Stimulated activated naive CD8-positive, alpha-beta T cell treated with anti-CD3 and anti-CD28 coated beads, Interleukin-15, amount 100 ng/mL, for 72 hours (primary cell): Measurements from ENCODE around the gene GAK.

Experiments
- ATAC-seq: fragments of 150-1000 bp; cut with Tn5 transposase; 2 replicates; pipeline ENCODE4 v1.10.0; 2021; ENCODE audit warnings: mild to moderate bottlenecking, moderate library complexity
- DNase-seq, 2 donors: peaks; one replicate each; pipeline ENCODE4 v3.0.0; 2021 to 2022
- H3K27ac Mint-ChIP-seq, 2 donors: one replicate each; pipeline ENCODE4 v1.8.0; 2022; ENCODE audit warnings: mild to moderate bottlenecking in 2 of 2, mixed read lengths in 2 of 2, moderate library complexity in 2 of 2
- H3K27me3 Mint-ChIP-seq: one replicate; pipeline ENCODE4 v1.8.0; 2022; ENCODE audit warnings: mixed read lengths
- H3K4me1 Mint-ChIP-seq: one replicate; pipeline ENCODE4 v1.8.0; 2022; ENCODE audit warnings: mild to moderate bottlenecking, mixed read lengths
- H3K4me3 Mint-ChIP-seq, 2 donors: one replicate each; pipeline ENCODE4 v1.8.0; 2022; ENCODE audit warnings: mild to moderate bottlenecking in 2 of 2, mixed read lengths in 2 of 2, moderate library complexity in 1 of 2
- H3K9me3 Mint-ChIP-seq, 2 donors: one replicate each; pipeline ENCODE4 v1.8.0; 2022; ENCODE audit warnings: mixed read lengths in 2 of 2

The GAK gene

GRCh38 chr4:958696-959337 lies 26.7 kb upstream of the GAK start:
- DNase-seq (no peak), ATAC-seq (no peak)
- Mint-ChIP-seq H3K27ac (peak overlapping the region in 1 of 2 donors; percentile 27), H3K9me3 (no peaks in the 10 kb centered on the region), H3K27me3 (no peaks in the 10 kb centered on the region), H3K4me3 (no peak overlapping the region), H3K4me1 (no peaks in the 10 kb centered on the region)

- H3K27me3 Mint-ChIP-seq: no peaks in the 10 kb centered on the region
- DNase-seq: no peak
- no peaks in the 10 kb centered on the region for H3K9me3 Mint-ChIP-seq
Observed at GRCh38 chr4:958314-958665, 26.2 kb upstream of the GAK start.

GRCh38 chr4:957581-958313 lies 25.6 kb upstream of the GAK start:
- Mint-ChIP-seq H3K27ac (no peak overlapping the region), H3K9me3 (no peaks in the 10 kb centered on the region), H3K4me1 (no peaks in the 10 kb centered on the region), H3K4me3 (no peak overlapping the region), H3K27me3 (no peaks in the 10 kb centered on the region)
- DNase-seq (no peak), ATAC-seq (no peak)

More at GRCh38 chr4:958314-958665, 26.2 kb upstream of the GAK start:
- ATAC-seq: no peak
- no peaks in the 10 kb centered on the region for H3K4me1 Mint-ChIP-seq
- peak overlapping the region in 1 of 2 donors; percentile 27 for H3K27ac Mint-ChIP-seq
- no peak overlapping the region for H3K4me3 Mint-ChIP-seq

- DNase-seq (no peak), ATAC-seq (no peak)
- no peak overlapping the region for H3K4me3 Mint-ChIP-seq
- H3K4me1 Mint-ChIP-seq: no peaks in the 10 kb centered on the region
- no peak overlapping the region for H3K27ac Mint-ChIP-seq
- no peaks in the 10 kb centered on the region for H3K9me3 Mint-ChIP-seq
- no peaks in the 10 kb centered on the region for H3K27me3 Mint-ChIP-seq
Observed at GRCh38 chr4:957231-957580, 25.1 kb upstream of the GAK start.

GRCh38 chr4:956531-957230 lies 24.6 kb upstream of the GAK start:
- Mint-ChIP-seq H3K27me3 (no peaks in the 10 kb centered on the region), H3K4me1 (no peaks in the 10 kb centered on the region), H3K4me3 (no peak overlapping the region), H3K9me3 (no peaks in the 10 kb centered on the region), H3K27ac (peak overlapping the region in 1 of 2 donors; percentile 12)
- DNase-seq (no peak), ATAC-seq (no peak)

- Mint-ChIP-seq H3K9me3 (no peaks in the 10 kb centered on the region), H3K4me3 (no peak overlapping the region), H3K4me1 (no peaks in the 10 kb centered on the region), H3K27me3 (no peaks in the 10 kb centered on the region), H3K27ac (no peak overlapping the region)
- DNase-seq (no peak), ATAC-seq (no peak)
Observed at GRCh38 chr4:955931-956381, 23.8 kb upstream of the GAK start.

GRCh38 chr4:955161-955921 lies 23.2 kb upstream of the GAK start:
- H3K4me1 Mint-ChIP-seq: no peaks in the 10 kb centered on the region
- no peaks in the 10 kb centered on the region for H3K27me3 Mint-ChIP-seq
- H3K4me3 Mint-ChIP-seq: no peak overlapping the region
- ATAC-seq (no peak), DNase-seq (no peak)
- no peaks in the 10 kb centered on the region for H3K9me3 Mint-ChIP-seq
- H3K27ac Mint-ChIP-seq: no peak overlapping the region

- Mint-ChIP-seq H3K9me3 (no peaks in the 10 kb centered on the region), H3K27ac (no peak overlapping the region), H3K4me3 (no peak overlapping the region), H3K4me1 (no peaks in the 10 kb centered on the region), H3K27me3 (no peaks in the 10 kb centered on the region)
- ATAC-seq (no peak), DNase-seq (no peak)
Observed at GRCh38 chr4:954211-955020, 22.3 kb upstream of the GAK start.

GRCh38 chr4:953574-953915 lies 21.4 kb upstream of the GAK start:
- H3K9me3 Mint-ChIP-seq: no peaks in the 10 kb centered on the region
- DNase-seq (no peak), ATAC-seq (no peak)
- no peak overlapping the region for H3K4me3 Mint-ChIP-seq
- peak overlapping the region in 1 of 2 donors; percentile 80 for H3K27ac Mint-ChIP-seq
- no peaks in the 10 kb centered on the region for H3K27me3 Mint-ChIP-seq
- no peaks in the 10 kb centered on the region for H3K4me1 Mint-ChIP-seq

- no peaks in the 10 kb centered on the region for H3K4me1 Mint-ChIP-seq
- H3K9me3 Mint-ChIP-seq: no peaks in the 10 kb centered on the region
- H3K27me3 Mint-ChIP-seq: no peaks in the 10 kb centered on the region
- H3K4me3 Mint-ChIP-seq: no peak overlapping the region
- peak; percentile 29 for ATAC-seq
- H3K27ac Mint-ChIP-seq: peak overlapping the region in 1 of 2 donors; percentile 78
- DNase-seq: no peak
Observed at GRCh38 chr4:952881-953573, 20.9 kb upstream of the GAK start.

- peaks cover 2% of the 10 kb centered on the region for H3K4me1 Mint-ChIP-seq
- peak; percentile 11 for ATAC-seq
Observed at GRCh38 chr4:951594-952468, 19.7 kb upstream of the GAK start.

GRCh38 chr4:951186-951585 lies 19.1 kb upstream of the GAK start:
- DNase-seq: no peak
- Mint-ChIP-seq H3K27me3 (no peaks in the 10 kb centered on the region), H3K27ac (peak overlapping the region in 1 of 2 donors; percentile 42), H3K9me3 (no peaks in the 10 kb centered on the region), H3K4me1 (peaks cover 9% of the 10 kb centered on the region), H3K4me3 (no peak overlapping the region)
- no peak for ATAC-seq

More at GRCh38 chr4:951594-952468, 19.7 kb upstream of the GAK start:
- H3K4me3 Mint-ChIP-seq: no peak overlapping the region
- no peak for DNase-seq
- no peaks in the 10 kb centered on the region for H3K9me3 Mint-ChIP-seq
- H3K27ac Mint-ChIP-seq: peak overlapping the region; percentile 23 to 85
- no peaks in the 10 kb centered on the region for H3K27me3 Mint-ChIP-seq

- H3K27ac Mint-ChIP-seq: peak overlapping the region in 1 of 2 donors; percentile 89
- no peaks in the 10 kb centered on the region for H3K9me3 Mint-ChIP-seq
- H3K4me3 Mint-ChIP-seq: no peak overlapping the region
- H3K27me3 Mint-ChIP-seq: no peaks in the 10 kb centered on the region
- peaks cover 17% of the 10 kb centered on the region for H3K4me1 Mint-ChIP-seq
- ATAC-seq: no peak
- DNase-seq: no peak
Observed at GRCh38 chr4:950136-951020, 18.3 kb upstream of the GAK start.
